ENCODE results near the gene MAPK7. TPM values are rescaled to one million over a fixed set of nuclear protein-coding genes. Genes with fewer than 3 reads are reported as not detected.

Gene MAPK7
- total and polyA plus RNA-seq, 2 of the 4 experiments (the other 2 are of a cell fraction), result 9.7 to 25.4 TPM

DNA sequence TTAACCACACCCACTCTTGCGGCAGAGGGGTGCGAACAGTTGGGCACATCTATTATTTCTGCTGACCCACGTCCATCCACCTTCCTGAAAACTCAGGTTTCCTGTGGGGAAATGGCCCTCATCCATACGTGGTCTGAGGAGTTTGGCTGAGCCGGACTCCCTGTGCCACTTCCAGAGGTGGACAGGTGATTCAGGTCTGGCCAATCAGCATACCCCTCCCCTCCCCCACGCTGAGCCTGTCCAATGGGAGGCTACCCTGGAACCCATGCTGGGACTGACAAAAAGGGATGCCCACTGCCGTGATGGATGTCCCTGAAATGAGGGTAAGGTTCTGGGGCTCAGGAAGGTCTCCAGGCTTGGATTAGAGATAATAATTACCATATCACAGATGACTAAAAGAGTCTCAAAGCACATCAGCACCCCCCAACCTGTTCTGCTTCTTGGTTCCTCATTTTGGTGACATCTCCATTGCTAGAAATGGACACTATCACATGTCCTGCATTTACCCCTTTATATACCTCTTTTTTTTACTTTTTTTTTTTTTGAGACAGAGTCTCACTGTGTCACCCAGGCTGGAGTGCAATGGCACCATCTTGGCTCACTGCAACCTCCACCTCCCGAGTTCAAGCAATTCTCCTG is 5.3 kb upstream of the MAPK7 start:
- Histone ChIP-seq H3K9me3 (ENCODE audit: control insufficient read depth, insufficient read depth, low read length) (no peaks in the 10 kb centered on the region), H3K9ac (ENCODE audit: low read depth, low read length) (no peak overlapping the region), H3K14ac (replicated peaks; ENCODE audit: low read depth, low read length) (no peak overlapping the region), H2AK5ac (ENCODE audit: low read depth, low read length) (no peak overlapping the region), H4K91ac (ENCODE audit: insufficient read depth, low read depth, low read length) (no peak overlapping the region), H3K4me3 (ENCODE audit: insufficient read depth, low read depth, low read length) (no peak overlapping the region), H3K27ac (ENCODE audit: insufficient read depth, low read length) (no peak overlapping the region), H3K9me1 (ENCODE audit: insufficient read depth, low read length) (peaks cover 3% of the 10 kb centered on the region; the same call in 1 of the 2 replicates), H3K36me3 (ENCODE audit: control insufficient read depth, insufficient read depth, low read length) (peaks cover 2% of the 10 kb centered on the region; the same call in 1 of the 2 replicates), H2BK120ac (ENCODE audit: low read depth, low read length) (no peak overlapping the region), H2BK5ac (ENCODE audit: low read depth, low read length, poor library complexity, severe bottlenecking) (no peak overlapping the region), H3K4ac (ENCODE audit: low read depth, low read length) (no peak overlapping the region), H3K4me2 (ENCODE audit: low read depth, low read length) (no peak overlapping the region), H3K27me3 (ENCODE audit: control insufficient read depth, insufficient read depth, low read length) (no peaks in the 10 kb centered on the region), H3K23ac (ENCODE audit: low read depth, low read length) (no peak overlapping the region), H3K4me1 (ENCODE audit: control insufficient read depth, insufficient read depth, low read length) (0 out of 2 replicates have a peak, but pooled peaks cover 4% of the 10 kb centered on the region), H4K5ac (ENCODE audit: low read depth, low read length) (no peak overlapping the region), H3K79me1 (ENCODE audit: low read depth in 1 of 2, low read length in 2 of 2) (peaks cover 10 to 13% of the 10 kb centered on the region in 2 experiments), H3K18ac (ENCODE audit: low read depth, low read length) (no peak overlapping the region), H3K56ac (ENCODE audit: extremely low read depth, insufficient read depth, low read length) (no peak overlapping the region), H2BK15ac (ENCODE audit: low read depth, low read length) (no peak overlapping the region), H4K8ac (ENCODE audit: low read depth in 2 of 2, low read length in 2 of 2) (no peak overlapping the region), H2AK9ac (replicated peaks; ENCODE audit: low read depth, low read length, poor library complexity) (no peak overlapping the region), H2AFZ (replicated peaks; ENCODE audit: low read length, poor library complexity) (no peak overlapping the region), H4K20me1 (ENCODE audit: insufficient read depth, low read length) (no peaks in the 10 kb centered on the region; the same call in 1 of the 2 replicates), H2BK20ac (ENCODE audit: low read depth, low read length) (no peak overlapping the region)
- CTCF ChIA-PET, result no interaction called here
- in situ Hi-C loops (cut with MboI; ENCODE audit: low sequenced_read_pairs), result no loop called here
- TF ChIP-seq, protein P1, sequence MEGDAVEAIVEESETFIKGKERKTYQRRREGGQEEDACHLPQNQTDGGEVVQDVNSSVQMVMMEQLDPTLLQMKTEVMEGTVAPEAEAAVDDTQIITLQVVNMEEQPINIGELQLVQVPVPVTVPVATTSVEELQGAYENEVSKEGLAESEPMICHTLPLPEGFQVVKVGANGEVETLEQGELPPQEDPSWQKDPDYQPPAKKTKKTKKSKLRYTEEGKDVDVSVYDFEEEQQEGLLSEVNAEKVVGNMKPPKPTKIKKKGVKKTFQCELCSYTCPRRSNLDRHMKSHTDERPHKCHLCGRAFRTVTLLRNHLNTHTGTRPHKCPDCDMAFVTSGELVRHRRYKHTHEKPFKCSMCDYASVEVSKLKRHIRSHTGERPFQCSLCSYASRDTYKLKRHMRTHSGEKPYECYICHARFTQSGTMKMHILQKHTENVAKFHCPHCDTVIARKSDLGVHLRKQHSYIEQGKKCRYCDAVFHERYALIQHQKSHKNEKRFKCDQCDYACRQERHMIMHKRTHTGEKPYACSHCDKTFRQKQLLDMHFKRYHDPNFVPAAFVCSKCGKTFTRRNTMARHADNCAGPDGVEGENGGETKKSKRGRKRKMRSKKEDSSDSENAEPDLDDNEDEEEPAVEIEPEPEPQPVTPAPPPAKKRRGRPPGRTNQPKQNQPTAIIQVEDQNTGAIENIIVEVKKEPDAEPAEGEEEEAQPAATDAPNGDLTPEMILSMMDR (conservative IDR thresholded peaks at IDR 0.05; ENCODE audit: low read depth, low read length), result no peak
- TF ChIP-seq BHLHE40 (IDR thresholded peaks at IDR 0.05; ENCODE audit: low read depth, low read length), result no peak
- TF ChIP-seq POLR2A (IDR thresholded peaks at IDR 0.05; ENCODE audit: low read depth, low read length), result no peak
- TF ChIP-seq FOS (IDR thresholded peaks at IDR 0.05; ENCODE audit: low read depth, low read length), result no peak
- TF ChIP-seq, protein P2, sequence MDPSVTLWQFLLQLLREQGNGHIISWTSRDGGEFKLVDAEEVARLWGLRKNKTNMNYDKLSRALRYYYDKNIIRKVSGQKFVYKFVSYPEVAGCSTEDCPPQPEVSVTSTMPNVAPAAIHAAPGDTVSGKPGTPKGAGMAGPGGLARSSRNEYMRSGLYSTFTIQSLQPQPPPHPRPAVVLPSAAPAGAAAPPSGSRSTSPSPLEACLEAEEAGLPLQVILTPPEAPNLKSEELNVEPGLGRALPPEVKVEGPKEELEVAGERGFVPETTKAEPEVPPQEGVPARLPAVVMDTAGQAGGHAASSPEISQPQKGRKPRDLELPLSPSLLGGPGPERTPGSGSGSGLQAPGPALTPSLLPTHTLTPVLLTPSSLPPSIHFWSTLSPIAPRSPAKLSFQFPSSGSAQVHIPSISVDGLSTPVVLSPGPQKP (IDR thresholded peaks at IDR 0.05; ENCODE audit: borderline replicate concordance, low read depth, low read length), result no peak
- TF ChIP-seq, protein P3, sequence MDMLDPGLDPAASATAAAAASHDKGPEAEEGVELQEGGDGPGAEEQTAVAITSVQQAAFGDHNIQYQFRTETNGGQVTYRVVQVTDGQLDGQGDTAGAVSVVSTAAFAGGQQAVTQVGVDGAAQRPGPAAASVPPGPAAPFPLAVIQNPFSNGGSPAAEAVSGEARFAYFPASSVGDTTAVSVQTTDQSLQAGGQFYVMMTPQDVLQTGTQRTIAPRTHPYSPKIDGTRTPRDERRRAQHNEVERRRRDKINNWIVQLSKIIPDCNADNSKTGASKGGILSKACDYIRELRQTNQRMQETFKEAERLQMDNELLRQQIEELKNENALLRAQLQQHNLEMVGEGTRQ (IDR thresholded peaks at IDR 0.05; ENCODE audit: low read depth, low read length), result no peak
- no peak for TF ChIP-seq RCOR1 (IDR thresholded peaks at IDR 0.05; ENCODE audit: insufficient replicate concordance, low read length)
- TF ChIP-seq CHD1 (IDR thresholded peaks at IDR 0.05; ENCODE audit: low read depth, low read length), result no peak
- no peak for TF ChIP-seq MAZ (IDR thresholded peaks at IDR 0.05; ENCODE audit: borderline replicate concordance, low read depth, low read length)
- TF ChIP-seq RAD21 (IDR thresholded peaks at IDR 0.05; ENCODE audit: low read length), result no peak
- TF ChIP-seq SMC3 (IDR thresholded peaks at IDR 0.05; ENCODE audit: low read depth, low read length), result no peak
- TF ChIP-seq RFX5 (IDR thresholded peaks at IDR 0.05; ENCODE audit: low read depth, low read length), result no peak
- no peak for TF ChIP-seq MAFK (IDR thresholded peaks at IDR 0.05; ENCODE audit: low read depth, low read length)
- TF ChIP-seq MXI1 (IDR thresholded peaks at IDR 0.05; ENCODE audit: borderline replicate concordance, low read depth, low read length), result no peak
- TF ChIP-seq CEBPB (IDR thresholded peaks at IDR 0.05; ENCODE audit: low read depth, low read length), result no peak
- no peak for TF ChIP-seq NFE2L2 (IDR thresholded peaks at IDR 0.05; ENCODE audit: low read depth, low read length)
- no TSS peak for BruUV-seq (replicated peaks)
- POLR2A ChIA-PET (ENCODE audit: unreplicated experiment), result no interaction called here
- no CpG with 5 or more reads among the region's 8 CpGs for WGBS, 2 experiments (ENCODE audit: extremely low coverage in 2 of 2, insufficient read length in 1 of 2)
- dilution Hi-C loops (cut with HindIII; ENCODE audit: low sequenced_read_pairs, unreplicated experiment), result no loop called here
- DNase-seq, result no peak
- no peak for ATAC-seq (ENCODE audit: low read depth)
- intact Hi-C loops (cut with micrococcal nuclease), result no loop called here

Data from IMR-90 (cell line).